Left renal cortex interstitium (tissue), 4 donors: ENCODE measurements around the gene CFC1B. TPM values are rescaled to one million over a fixed set of nuclear protein-coding genes. Genes with fewer than 3 reads are reported as not detected.
"Not testable (repeated sequence)": the region's sequence is repeated elsewhere in the genome, so short reads cannot be mapped to it uniquely, and the experiment has no call there.

Source experiments
- DNase-seq, 4 donors: peaks; one replicate each; pipeline ENCODE4 v3.0.0-alpha.2; 2013; ENCODE audit warnings: low read depth in 4 of 4, low spot score in 2 of 4, missing footprints in 1 of 4
- polyA plus RNA-seq, 4 donors: library from polyadenylated mRNA; unstranded; fragments of 120-200 nt; gene quantifications; one replicate each; pipeline ENCODE4 v1.2.1, GENCODE V29; 2013; ENCODE audit not compliant: insufficient read length in 4 of 4

CFC1B gene
- polyA plus RNA-seq, result not detected

GRCh38 chr2:130520992-130521391 is at the start of gene CFC1B:
Gene CFC1B (plus strand): TSS chr2:130521222. CDS start chr2:130521485, 263 bp downstream.
- DNase-seq, result not testable (repeated sequence)

DNA sequence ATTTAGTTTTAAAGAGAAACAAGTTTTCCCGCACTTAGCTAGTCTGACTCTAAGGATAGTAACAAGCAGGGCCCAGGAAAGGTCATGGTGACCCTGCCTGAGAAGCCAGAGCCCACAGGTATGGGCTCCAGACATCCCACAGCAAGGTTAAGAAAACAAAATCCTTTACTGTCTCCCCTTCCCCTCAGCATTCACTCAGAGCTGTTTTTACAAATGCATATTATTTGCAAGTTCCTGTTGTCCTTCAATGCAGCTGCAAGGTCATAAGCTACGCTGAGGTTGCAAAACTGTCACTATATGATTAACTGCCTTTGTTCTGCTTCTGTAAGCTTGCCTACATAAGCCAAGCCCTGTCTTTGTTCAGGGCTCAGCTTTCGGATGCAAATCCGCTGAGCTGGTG is 29.9 kb upstream of the CFC1B start:
- not testable (repeated sequence) for DNase-seq

DNA sequence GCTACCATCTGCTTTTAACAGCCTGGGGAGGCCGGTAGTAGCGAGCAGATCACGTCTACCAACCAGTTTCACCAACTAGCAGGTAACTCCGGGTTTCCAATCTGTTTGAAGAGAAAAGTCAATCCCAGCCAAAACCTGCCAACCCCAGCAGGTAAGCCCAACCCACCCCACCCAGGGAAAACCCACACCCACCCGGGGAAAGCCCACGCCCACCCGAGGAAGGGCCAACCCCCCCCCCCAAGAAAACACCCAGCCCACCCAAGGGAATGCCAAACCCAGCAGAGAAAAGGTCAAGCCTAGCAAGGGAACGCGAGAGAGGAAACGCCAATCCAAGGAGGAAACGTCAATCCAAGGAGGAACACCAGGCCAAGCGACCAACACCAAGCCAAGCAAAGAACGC is 11.8 kb upstream of the CFC1B start, which contains the start of gene POTEI:
TSS of gene POTEI (minus strand) at position 101 of the 400 bp plus-strand sequence. CDS start at position 8, 93 bp downstream.
- DNase-seq, result not testable (repeated sequence)

- DNase-seq, result not testable (repeated sequence)
Measured at GRCh38 chr2:130510807-130511746, 9.9 kb upstream of the CFC1B start.

DNA sequence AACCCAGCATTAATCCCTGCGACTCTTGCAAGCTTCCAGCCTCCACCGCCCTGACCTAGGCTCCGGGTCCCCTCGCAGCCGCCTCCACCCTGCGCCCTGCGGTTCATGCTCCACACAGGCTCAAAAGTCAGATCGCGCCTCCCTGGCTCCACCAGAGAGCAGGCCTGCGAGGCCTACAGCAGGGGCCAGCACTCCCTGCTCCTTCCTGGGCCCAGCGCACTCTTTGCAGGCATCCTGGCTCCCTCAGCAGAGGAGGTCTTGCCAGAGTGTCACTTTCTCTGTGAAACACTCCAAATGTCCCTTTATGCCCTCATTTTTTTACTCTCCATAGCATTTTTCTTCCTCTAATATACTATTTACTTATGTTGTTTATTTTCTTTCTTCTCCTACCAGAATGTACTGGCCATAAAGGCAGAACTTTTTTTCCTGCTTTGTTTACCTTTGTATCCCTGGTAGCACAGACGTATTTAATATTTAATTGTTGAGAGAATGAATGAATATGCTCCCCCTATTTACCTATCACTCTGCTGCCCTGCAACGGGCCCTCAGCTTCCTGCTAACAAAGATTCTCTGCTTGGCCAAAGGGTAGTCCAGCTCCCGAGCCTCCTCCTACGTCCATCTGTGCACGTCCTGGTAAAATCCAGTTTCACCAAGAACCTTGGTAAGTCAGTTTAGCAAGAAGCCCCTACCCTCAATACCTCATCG is 9.1 kb upstream of the CFC1B start:
- DNase-seq, result not testable (repeated sequence)

DNA sequence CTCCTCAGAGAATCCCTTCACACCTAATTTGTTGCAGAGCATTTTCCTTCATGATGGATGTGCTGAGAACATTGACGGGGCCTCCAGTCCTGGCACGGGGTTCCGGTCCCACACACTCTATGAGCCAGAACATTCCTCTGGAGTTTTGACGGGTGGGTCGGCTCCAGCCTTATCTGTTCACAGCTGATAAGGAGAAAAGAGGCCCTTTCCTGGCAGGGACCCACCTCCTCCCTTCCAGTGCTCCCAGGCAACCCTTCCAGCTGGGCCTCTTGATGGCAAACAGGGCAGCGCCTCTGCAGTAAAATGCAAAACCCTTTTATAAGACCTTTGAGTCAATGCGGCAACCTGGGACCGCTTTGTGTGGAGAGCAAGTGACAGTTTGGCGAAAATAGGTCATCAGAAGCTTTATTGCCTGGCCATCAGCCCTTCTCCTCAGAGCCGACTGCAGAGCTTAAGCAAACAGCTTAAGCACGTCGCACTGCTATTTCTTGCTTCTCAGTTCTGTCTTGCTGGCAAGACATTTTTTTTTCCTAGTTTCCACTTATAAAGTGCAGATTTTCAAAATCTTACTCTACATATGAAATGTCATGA is 2.4 kb upstream of the CFC1B start:
- not testable (repeated sequence) for DNase-seq

DNA sequence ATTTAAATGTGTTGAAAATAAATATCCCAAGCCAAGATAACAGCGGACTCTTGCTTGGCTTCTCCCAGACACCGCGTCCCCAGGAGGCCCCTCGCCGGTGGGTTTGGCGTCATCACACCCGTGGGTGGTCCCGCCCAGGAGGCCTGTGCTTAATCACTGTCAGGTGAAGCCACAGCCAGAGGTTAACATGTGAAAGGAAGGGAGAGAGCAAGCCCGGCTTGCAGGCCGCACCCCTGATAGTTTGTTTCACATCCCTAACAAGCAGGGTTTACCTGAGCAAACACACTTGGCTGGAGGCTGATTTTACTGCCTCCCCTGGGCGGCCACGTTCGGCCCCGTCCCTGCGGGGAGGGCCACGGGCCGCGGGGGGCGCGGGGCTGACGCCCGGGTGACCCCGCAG is 1.4 kb downstream of the CFC1B start:
- not testable (repeated sequence) for DNase-seq

DNA sequence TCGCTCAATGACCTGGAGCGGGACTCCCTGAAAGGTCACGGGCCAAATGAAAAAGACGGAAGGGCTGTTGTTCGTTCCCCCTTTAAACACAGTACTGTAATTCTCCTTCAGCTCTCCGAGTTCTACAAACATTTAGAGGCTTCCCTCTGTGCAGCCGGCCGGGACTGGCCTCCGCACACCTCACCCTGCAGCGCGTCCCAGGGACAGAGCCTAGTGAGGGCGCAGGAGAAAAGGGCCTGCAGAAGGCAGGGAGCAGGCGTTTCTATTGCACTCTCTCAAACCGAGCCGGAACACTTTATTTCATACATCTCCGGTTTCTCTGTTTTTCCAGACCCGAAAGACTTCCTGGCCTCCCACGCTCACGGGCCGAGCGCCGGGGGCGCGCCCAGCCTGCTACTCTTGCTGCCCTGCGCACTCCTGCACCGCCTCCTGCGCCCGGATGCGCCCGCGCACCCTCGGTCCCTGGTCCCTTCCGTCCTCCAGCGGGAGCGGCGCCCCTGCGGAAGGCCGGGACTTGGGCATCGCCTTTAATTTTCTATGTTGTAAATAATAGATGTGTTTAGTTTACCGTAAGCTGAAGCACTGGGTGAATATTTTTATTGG is 6.4 kb downstream of the CFC1B start:
- not testable (repeated sequence) for DNase-seq

- DNase-seq, result not testable (repeated sequence)
Measured at GRCh38 chr2:130529545-130529944, 8.5 kb downstream of the CFC1B start.

- not testable (repeated sequence) for DNase-seq
Measured at GRCh38 chr2:130530212-130530611, 9.2 kb downstream of the CFC1B start.

DNA sequence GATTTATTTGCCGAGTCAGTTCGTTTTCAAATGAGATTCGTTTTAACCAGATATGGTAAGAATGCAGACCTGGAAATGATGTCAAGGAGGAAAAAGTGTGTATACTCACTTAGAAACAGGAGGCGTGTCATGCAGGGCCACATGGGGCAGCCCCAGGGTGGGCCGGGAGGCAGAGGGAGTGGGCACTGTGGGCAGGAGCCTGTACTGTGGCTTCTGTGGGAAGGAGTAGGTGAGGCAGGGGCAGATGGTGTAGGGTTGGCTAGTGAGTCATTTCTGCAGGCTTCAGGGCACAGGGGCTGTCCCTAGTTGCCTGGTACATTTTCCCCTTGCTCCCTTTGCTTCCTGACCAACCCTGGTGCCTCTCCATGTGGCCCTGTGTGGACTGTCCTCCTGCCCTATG is 10.2 kb downstream of the CFC1B start:
- DNase-seq, result not testable (repeated sequence)

- not testable (repeated sequence) for DNase-seq
Measured at GRCh38 chr2:130531672-130532071, 10.7 kb downstream of the CFC1B start.

DNA sequence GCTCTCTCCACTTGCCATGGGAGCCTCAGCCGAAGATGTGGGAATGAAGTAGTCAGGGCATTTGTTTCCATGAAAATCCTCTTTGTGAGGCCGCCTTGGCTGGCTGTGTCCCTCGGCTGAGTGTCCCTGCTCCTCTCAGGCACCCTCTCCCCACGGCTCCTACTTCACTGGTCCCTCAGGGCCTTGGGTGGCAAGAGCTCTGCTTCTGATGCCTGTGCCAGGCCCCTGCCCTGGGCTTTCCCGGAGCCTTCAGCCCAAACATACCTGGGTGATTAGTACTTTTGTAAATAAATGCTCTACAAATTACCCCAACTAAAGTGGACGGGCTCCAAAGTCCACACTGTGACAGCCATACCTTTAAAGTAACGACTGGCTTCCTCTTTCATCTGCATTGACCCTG is 15.6 kb downstream of the CFC1B start:
- not testable (repeated sequence) for DNase-seq

DNA sequence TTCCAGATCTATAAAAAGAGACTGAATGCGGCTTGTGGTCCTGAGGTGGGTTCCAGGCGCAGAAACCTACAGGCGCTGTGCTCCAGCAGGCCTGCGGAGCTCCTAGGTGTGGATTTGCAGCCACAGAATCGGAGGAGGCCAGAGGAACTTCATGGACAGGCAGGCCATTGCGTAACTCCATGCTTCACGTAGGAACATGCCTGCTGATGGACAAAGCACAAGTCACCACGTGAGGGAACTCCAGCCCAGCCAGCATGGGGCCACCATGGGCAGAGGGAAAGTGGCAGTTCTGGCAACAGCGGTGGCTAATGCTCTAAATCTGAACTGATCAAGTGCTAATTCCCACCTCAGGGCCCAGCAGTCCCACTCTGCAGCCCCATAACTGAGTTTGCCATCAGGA is 17.2 kb downstream of the CFC1B start:
- not testable (repeated sequence) for DNase-seq

GRCh38 chr2:130542789-130543188 is 21.8 kb downstream of the CFC1B start:
- not testable (repeated sequence) for DNase-seq

- DNase-seq, result not testable (repeated sequence)
Measured at GRCh38 chr2:130543785-130544528, 22.9 kb downstream of the CFC1B start.

DNA sequence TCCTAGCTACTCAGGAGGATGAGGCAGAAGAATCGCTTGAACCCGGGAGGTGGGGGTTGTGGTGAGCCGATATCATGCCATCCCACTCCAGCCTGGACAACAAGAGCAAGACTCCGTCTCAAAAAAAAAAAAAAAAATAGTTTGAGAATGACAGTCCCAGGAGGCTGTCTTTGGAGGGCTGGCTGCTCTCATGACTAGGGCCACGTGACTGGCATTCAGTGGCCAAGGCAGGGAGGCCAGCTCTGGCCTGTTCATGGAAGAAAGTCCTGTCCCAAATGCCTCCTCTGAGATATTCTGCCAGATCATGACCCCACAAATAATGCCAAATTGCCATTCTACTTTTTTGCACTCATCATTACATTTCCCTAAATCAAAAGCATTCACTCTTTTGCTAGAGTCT is 24.0 kb downstream of the CFC1B start:
- not testable (repeated sequence) for DNase-seq

DNA sequence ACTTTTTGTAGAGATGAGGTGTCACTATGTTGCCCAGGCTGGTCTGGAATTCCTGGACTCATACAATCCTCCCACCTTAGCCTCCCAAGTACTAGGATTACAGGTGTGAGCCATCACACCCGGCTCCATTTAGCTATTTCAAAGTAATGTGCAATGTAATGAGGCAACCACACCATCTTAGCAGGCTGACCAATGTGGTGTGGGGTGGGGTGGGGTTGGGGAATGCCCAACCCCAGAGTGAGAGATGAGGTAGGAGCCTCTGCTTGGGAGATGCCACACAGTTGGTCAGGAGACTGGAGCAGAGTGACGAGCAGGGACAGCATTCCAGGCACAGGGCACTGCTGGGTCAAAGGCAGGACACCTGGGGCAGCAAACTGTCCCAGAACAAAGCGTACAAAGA is 27.4 kb downstream of the CFC1B start:
- not testable (repeated sequence) for DNase-seq

GRCh38 chr2:130549475-130549874 is 28.5 kb downstream of the CFC1B start:
- not testable (repeated sequence) for DNase-seq

GRCh38 chr2:130554178-130554577 is 33.2 kb downstream of the CFC1B start:
- not testable (repeated sequence) for DNase-seq
